Measurements from ENCODE around the gene BCAP31. TPM values are rescaled to one million over a fixed set of nuclear protein-coding genes. Genes with fewer than 3 reads are reported as not detected.

BCAP31 gene
- total RNA-seq, 1 experiment from 2014 or later, result 371 TPM

DNA sequence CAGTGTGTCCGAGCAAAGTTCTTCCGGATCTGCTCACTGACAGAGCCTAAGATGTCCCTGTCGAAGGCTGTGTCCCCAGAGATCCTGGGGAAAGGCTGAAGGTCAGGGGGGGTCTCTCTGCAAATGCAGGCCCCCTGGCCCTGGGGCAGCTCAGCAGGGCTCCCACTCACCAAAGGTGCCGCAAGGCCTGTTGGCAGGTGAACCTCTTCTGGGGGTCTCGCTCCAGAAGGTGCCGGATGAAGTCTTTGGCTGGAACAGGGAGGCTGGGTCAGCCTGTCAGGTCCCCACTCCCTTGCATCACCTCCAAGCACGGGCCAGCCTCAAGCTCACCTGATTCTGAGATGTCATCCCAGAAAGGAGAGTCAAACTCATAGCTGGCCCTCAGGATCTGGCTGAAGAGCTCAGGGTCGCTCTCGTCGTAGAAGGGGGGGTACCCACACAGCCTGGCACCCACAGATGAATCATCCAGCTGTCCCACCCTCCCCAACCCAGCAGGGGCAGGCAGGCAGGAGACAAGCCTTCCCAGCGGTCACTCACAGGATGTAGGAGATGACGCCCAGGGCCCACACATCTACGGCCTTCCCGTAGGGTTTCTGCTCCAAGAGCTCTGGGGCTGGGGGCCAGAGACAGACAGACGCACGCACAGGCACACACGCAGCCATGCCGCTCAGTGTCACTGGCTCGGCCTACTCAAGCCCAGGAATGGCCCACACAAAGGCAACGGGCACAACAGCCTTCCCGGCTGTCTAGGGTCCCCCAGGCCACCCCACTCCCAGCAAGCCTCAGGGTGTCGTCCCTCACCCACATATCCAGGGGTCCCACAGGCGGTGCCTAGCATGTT is 53.2 kb downstream of the BCAP31 start:
- CTCF ChIA-PET, result no interaction called here
- Mint-ChIP-seq H3K4me1 (ENCODE audit: low read depth, unreplicated experiment) (peaks cover 12% of the 10 kb centered on the region), H3K4me3 (ENCODE audit: low read depth, unreplicated experiment) (no peak overlapping the region), H3K27me3 (ENCODE audit: unreplicated experiment) (peaks cover 69% of the 10 kb centered on the region), H3K9me3 (ENCODE audit: low read depth, unreplicated experiment) (no peaks in the 10 kb centered on the region), H3K36me3 (ENCODE audit: insufficient read depth, unreplicated experiment) (no peaks in the 10 kb centered on the region), H3K27ac (ENCODE audit: unreplicated experiment) (no peak overlapping the region)
- TF ChIP-seq, protein P1, sequence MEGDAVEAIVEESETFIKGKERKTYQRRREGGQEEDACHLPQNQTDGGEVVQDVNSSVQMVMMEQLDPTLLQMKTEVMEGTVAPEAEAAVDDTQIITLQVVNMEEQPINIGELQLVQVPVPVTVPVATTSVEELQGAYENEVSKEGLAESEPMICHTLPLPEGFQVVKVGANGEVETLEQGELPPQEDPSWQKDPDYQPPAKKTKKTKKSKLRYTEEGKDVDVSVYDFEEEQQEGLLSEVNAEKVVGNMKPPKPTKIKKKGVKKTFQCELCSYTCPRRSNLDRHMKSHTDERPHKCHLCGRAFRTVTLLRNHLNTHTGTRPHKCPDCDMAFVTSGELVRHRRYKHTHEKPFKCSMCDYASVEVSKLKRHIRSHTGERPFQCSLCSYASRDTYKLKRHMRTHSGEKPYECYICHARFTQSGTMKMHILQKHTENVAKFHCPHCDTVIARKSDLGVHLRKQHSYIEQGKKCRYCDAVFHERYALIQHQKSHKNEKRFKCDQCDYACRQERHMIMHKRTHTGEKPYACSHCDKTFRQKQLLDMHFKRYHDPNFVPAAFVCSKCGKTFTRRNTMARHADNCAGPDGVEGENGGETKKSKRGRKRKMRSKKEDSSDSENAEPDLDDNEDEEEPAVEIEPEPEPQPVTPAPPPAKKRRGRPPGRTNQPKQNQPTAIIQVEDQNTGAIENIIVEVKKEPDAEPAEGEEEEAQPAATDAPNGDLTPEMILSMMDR (IDR thresholded peaks at IDR 0.05; ENCODE audit: unreplicated experiment), result no peak
- BruUV-seq (replicated peaks), result no TSS peak
- intact Hi-C loops (cut with micrococcal nuclease; ENCODE audit: unreplicated experiment), result no loop called here
- DNase-seq, result no peak

DNA sequence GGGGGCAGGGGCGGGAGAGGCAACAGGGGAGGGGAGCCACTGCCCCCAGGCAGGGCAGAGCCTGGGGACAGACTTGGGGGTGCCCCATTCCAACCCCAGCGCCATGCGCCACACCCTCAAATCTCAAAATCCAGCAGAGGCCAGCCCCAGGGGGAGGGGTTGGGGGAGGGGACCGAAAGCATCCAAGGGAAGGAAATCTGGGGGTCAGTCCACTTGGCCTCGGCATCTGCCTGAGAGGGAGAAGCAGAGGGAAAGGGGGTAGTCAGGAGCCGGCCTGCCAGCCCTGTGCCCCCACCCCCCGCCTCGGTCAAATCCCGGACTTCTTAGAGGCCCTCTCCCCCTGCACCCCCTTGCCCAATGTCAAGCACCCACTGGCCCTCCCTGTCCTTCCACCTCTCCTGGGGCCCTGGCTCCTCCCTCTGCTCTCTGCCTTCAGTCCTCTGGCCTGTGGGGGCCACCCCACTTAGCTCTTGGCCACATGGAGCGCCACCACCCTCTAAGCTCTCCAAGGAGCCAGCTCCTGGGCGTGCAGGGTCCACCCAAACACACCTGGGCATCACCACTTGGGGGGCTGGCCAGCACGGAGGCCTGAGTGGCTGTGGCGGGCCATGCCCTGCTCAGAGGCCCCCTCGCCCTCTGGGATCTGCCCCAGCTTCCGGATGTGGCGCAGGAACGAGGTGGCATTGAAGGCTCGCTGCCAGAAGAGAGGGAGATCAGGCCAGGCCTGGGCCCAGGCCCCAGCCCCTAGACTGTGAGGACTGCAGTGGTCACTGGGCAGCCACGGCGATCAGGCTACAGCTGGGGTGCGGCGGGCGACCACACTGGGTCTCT is 54.1 kb downstream of the BCAP31 start:
- DNase-seq, result no peak
- peaks cover 12% of the 10 kb centered on the region for H3K4me1 Mint-ChIP-seq (ENCODE audit: low read depth, unreplicated experiment)
- H3K4me3 Mint-ChIP-seq (ENCODE audit: low read depth, unreplicated experiment), result no peak overlapping the region
- no peaks in the 10 kb centered on the region for H3K36me3 Mint-ChIP-seq (ENCODE audit: insufficient read depth, unreplicated experiment)
- peaks cover 75% of the 10 kb centered on the region for H3K27me3 Mint-ChIP-seq (ENCODE audit: unreplicated experiment)
- BruUV-seq (replicated peaks), result no TSS peak
- TF ChIP-seq, protein P1 (IDR thresholded peaks at IDR 0.05; ENCODE audit: unreplicated experiment), result no peak
- intact Hi-C loops (cut with micrococcal nuclease; ENCODE audit: unreplicated experiment), result loop anchor here (5.0 kb wide), 1 partner anchor 133 kb away; no protein-coding TSS in a partner anchor
- CTCF ChIA-PET, result no interaction called here
- H3K27ac Mint-ChIP-seq (ENCODE audit: unreplicated experiment), result no peak overlapping the region
- H3K9me3 Mint-ChIP-seq (ENCODE audit: low read depth, unreplicated experiment), result no peaks in the 10 kb centered on the region

GRCh38 chrX:153669174-153669890 is 54.9 kb downstream of the BCAP31 start:
- Mint-ChIP-seq H3K27me3 (ENCODE audit: unreplicated experiment) (peaks cover 73% of the 10 kb centered on the region), H3K4me1 (ENCODE audit: low read depth, unreplicated experiment) (peaks cover 12% of the 10 kb centered on the region), H3K27ac (ENCODE audit: unreplicated experiment) (no peak overlapping the region), H3K36me3 (ENCODE audit: insufficient read depth, unreplicated experiment) (no peaks in the 10 kb centered on the region), H3K9me3 (ENCODE audit: low read depth, unreplicated experiment) (no peaks in the 10 kb centered on the region), H3K4me3 (ENCODE audit: low read depth, unreplicated experiment) (no peak overlapping the region)
- BruUV-seq (replicated peaks), result no TSS peak
- TF ChIP-seq, protein P1 (IDR thresholded peaks at IDR 0.05; ENCODE audit: unreplicated experiment), result peak; percentile 81
- CTCF ChIA-PET, result interaction anchor here (2.2 kb wide), 1 partner anchor 131 kb away, joined by 25 read pairs; no protein-coding TSS in a partner anchor
- peak; percentile 31 for DNase-seq
- intact Hi-C loops (cut with micrococcal nuclease; ENCODE audit: unreplicated experiment), result loop anchor here (5.0 kb wide), 1 partner anchor 132 kb away; no protein-coding TSS in a partner anchor

All from Calu3 (cell line).